Measurements from ENCODE around the gene TMC5. TPM values are rescaled to one million over a fixed set of nuclear protein-coding genes. Genes with fewer than 3 reads are reported as not detected.
"Not testable (repeated sequence)": the region's sequence is repeated elsewhere in the genome, so short reads cannot be mapped to it uniquely, and the experiment has no call there.

TMC5 gene
- total RNA-seq, 2 donors from 2014 or later: 0.16 TPM; not detected in 1

- no peaks in the 10 kb centered on the region for H3K27me3 ChIP-seq
- H3K27ac ChIP-seq: no peak overlapping the region
- DNase-seq (ENCODE audit: low spot score): no peak
- H3K36me3 ChIP-seq: peaks cover 10% of the 10 kb centered on the region
- no peak overlapping the region for H3K4me3 ChIP-seq
- no peak for TF ChIP-seq CTCF (IDR thresholded peaks at IDR 0.05)
- H3K9me3 ChIP-seq: no peaks in the 10 kb centered on the region
- peaks cover 0 to 16% of the 10 kb centered on the region in 2 donors for H3K4me1 ChIP-seq
These were observed 109.5 kb downstream of the TMC5 start for GRCh38 chr16:19527161-19527560.

GRCh38 chr16:19528666-19529065 is 111.0 kb downstream of the TMC5 start:
- no peaks in the 10 kb centered on the region for H3K27me3 ChIP-seq
- H3K27ac ChIP-seq: no peak overlapping the region
- peaks cover 0 to 10% of the 10 kb centered on the region in 2 donors for H3K4me1 ChIP-seq
- H3K36me3 ChIP-seq: peaks cover 18% of the 10 kb centered on the region
- TF ChIP-seq CTCF (IDR thresholded peaks at IDR 0.05): no peak
- no peaks in the 10 kb centered on the region for H3K9me3 ChIP-seq
- no peak overlapping the region for H3K4me3 ChIP-seq
- no peak for DNase-seq (ENCODE audit: low spot score)

GRCh38 chr16:19532601-19533000 is 114.9 kb downstream of the TMC5 start:
- no peak for TF ChIP-seq CTCF (IDR thresholded peaks at IDR 0.05)
- H3K4me1 ChIP-seq: no peaks in the 10 kb centered on the region
- peaks cover 18% of the 10 kb centered on the region for H3K36me3 ChIP-seq
- no peaks in the 10 kb centered on the region for H3K9me3 ChIP-seq
- no peaks in the 10 kb centered on the region for H3K27me3 ChIP-seq
- H3K27ac ChIP-seq: no peak overlapping the region
- H3K4me3 ChIP-seq: no peak overlapping the region
- DNase-seq (ENCODE audit: low spot score): no peak

GRCh38 chr16:19540241-19540970 is 122.7 kb downstream of the TMC5 start:
- H3K9me3 ChIP-seq: no peaks in the 10 kb centered on the region
- no peak overlapping the region for H3K27ac ChIP-seq
- no peak overlapping the region for H3K4me3 ChIP-seq
- no peak for DNase-seq (ENCODE audit: low spot score)
- no peak for TF ChIP-seq CTCF (IDR thresholded peaks at IDR 0.05)
- H3K36me3 ChIP-seq: peaks cover 37% of the 10 kb centered on the region
- no peaks in the 10 kb centered on the region for H3K4me1 ChIP-seq
- H3K27me3 ChIP-seq: no peaks in the 10 kb centered on the region

- no peaks in the 10 kb centered on the region for H3K27me3 ChIP-seq
- H3K4me1 ChIP-seq: no peaks in the 10 kb centered on the region
- no peak for DNase-seq (ENCODE audit: low spot score)
- no peaks in the 10 kb centered on the region for H3K9me3 ChIP-seq
- TF ChIP-seq CTCF (IDR thresholded peaks at IDR 0.05): no peak
- no peak overlapping the region for H3K4me3 ChIP-seq
- H3K36me3 ChIP-seq: peaks cover 37% of the 10 kb centered on the region
- no peak overlapping the region for H3K27ac ChIP-seq
These were observed 124.6 kb downstream of the TMC5 start for GRCh38 chr16:19542138-19542821.

GRCh38 chr16:19543278-19543996 is 125.8 kb downstream of the TMC5 start:
- not testable (repeated sequence) for H3K27me3 ChIP-seq; H3K9me3 ChIP-seq; H3K27ac ChIP-seq; DNase-seq (ENCODE audit: low spot score); H3K4me1 ChIP-seq; H3K4me3 ChIP-seq
- H3K36me3 ChIP-seq: peaks cover 45% of the 10 kb centered on the region

All from right atrium auricular region (tissue), 2 donors.